HepG2 (cell line): Measurements from ENCODE around the gene SEC14L5.

Source experiments
- ATF4 ChIP-seq, 2 experiments: fragments of 450-650 bp in 1 of 2; sonication (generic) in 1 of 2; formaldehyde crosslinking; IDR thresholded peaks; 2 replicates each; pipeline versions ENCODE4 v1.5.0 to v1.8.0; 2020 to 2022; ENCODE audit warnings: mild to moderate bottlenecking in 1 of 2, missing genetic modification reagents in 1 of 2
- KLF16 ChIP-seq, 2 experiments: sonication (generic) in 1 of 2; formaldehyde crosslinking in 1 of 2; IDR thresholded peaks; 2 replicates each; pipeline versions ENCODE4 v1.6.1 to v1.8.0; 2016 to 2023; ENCODE audit warnings: missing genetic modification reagents in 2 of 2, missing compliant biosample characterization in 1 of 2
- MED8 ChIP-seq: sonication (generic); formaldehyde crosslinking; IDR thresholded peaks from 2 replicates; pipeline ENCODE4 v1.8.1; 2023; ENCODE audit warnings: mild to moderate bottlenecking, missing genetic modification reagents; ENCODE audit not compliant: insufficient replicate concordance
- NR2F1 ChIP-seq, 2 experiments: fragments of 450-650 bp in 1 of 2; formaldehyde crosslinking in 1 of 2; IDR thresholded peaks; 2 replicates each; pipeline versions ENCODE4 v1.5.0 to v1.6.1; 2016 to 2020; ENCODE audit warnings: mild to moderate bottlenecking in 1 of 2, missing compliant biosample characterization in 1 of 2, missing genetic modification reagents in 1 of 2, moderate library complexity in 1 of 2
- TAF1 ChIP-seq: sonication (generic); formaldehyde crosslinking; IDR thresholded peaks from 2 replicates; pipeline ENCODE4 v1.4.0; 2020; ENCODE audit warnings: missing genetic modification reagents

- no peak for TF ChIP-seq KLF16 (CRISPR knock-in tag; IDR thresholded peaks at IDR 0.05)
- no peak for TF ChIP-seq MED8
- no peak for TF ChIP-seq NR2F1 (CRISPR knock-in tag; IDR thresholded peaks at IDR 0.05)
- TF ChIP-seq ATF4 (CRISPR knock-in tag; IDR thresholded peaks at IDR 0.05), result no peak
- no peak for TF ChIP-seq TAF1 (CRISPR knock-in tag)
Observed at GRCh38 chr16:4982056-4982867, 24.1 kb downstream of the SEC14L5 start.
